OCI-LY3 (cell line): ENCODE data around the gene LGI2.

Source experiments
- H2AFZ ChIP-seq: fragments of 200-600, 300-600 bp; shearing (Covaris generic); 2 replicates; pipeline ENCODE4 v1.6.0; 2014; ENCODE audit warnings: antibody characterized with exemption, low read depth, low read length
- H3K27ac ChIP-seq: fragments of 200-600, 300-600 bp; sonication (generic); 2 replicates; pipeline ENCODE4 v1.5.1; 2014; ENCODE audit warnings: mild to moderate bottlenecking, low read length, moderate library complexity, mixed read lengths
- H3K27me3 ChIP-seq: fragments of 200-600, 300-600 bp; sonication (generic); 2 replicates; pipeline ENCODE4 v1.6.1; 2014; ENCODE audit warnings: low read depth, low read length, mixed read lengths
- H3K36me3 ChIP-seq: fragments of 200-600, 300-600 bp; sonication (generic); replicated peaks from 2 replicates; pipeline ENCODE3; 2014; ENCODE audit warnings: low read depth, low read length, mixed read lengths
- H3K4me1 ChIP-seq: fragments of 300-600, 200-600 bp; sonication (generic); 2 replicates; pipeline ENCODE4 v1.6.1; 2014; ENCODE audit warnings: low read length, mixed read lengths
- H3K4me2 ChIP-seq: fragments of 200-600, 300-600 bp; sonication (generic); 2 replicates; pipeline ENCODE4 v1.6.1; 2014; ENCODE audit warnings: low read length, mixed read lengths
- H3K4me3 ChIP-seq: fragments of 300-600, 200-600 bp; sonication (generic); 2 replicates; pipeline ENCODE4 v1.5.1; 2014; ENCODE audit warnings: antibody characterized with exemption, mild to moderate bottlenecking, low read length, moderate library complexity
- H3K79me2 ChIP-seq: fragments of 300-600, 200-600 bp; shearing (Covaris generic); 2 replicates; pipeline ENCODE4 v1.6.1; 2014; ENCODE audit warnings: mild to moderate bottlenecking, low read length, mixed read lengths
- H3K9ac ChIP-seq: fragments of 300-600, 200-600 bp; shearing (Covaris generic); 2 replicates; pipeline ENCODE4 v1.6.0; 2014; ENCODE audit warnings: mild to moderate bottlenecking, low read length, moderate library complexity
- H3K9me3 ChIP-seq: fragments of 200-600, 300-600 bp; shearing (Covaris generic); 2 replicates; pipeline ENCODE4 v1.6.1; 2014; ENCODE audit warnings: low read length, mixed read lengths; ENCODE audit not compliant: insufficient read depth
- H4K20me1 ChIP-seq: fragments of 200-600, 300-600 bp; sonication (generic); 2 replicates; pipeline ENCODE4 v1.6.1; 2016; ENCODE audit warnings: low read length, mixed read lengths; ENCODE audit not compliant: insufficient read depth
- CTCF ChIP-seq: fragments of 200-600, 300-600 bp; sonication (generic); IDR thresholded peaks from 2 replicates; pipeline ENCODE4 v1.5.1; 2014; ENCODE audit warnings: antibody characterized with exemption, low read length, low read depth
- EZH2phosphoT487 ChIP-seq: fragments of 200-600 bp; shearing (Covaris generic); IDR thresholded peaks from 2 replicates; pipeline ENCODE4 v1.6.1; 2018; ENCODE audit warnings: antibody characterized with exemption, mixed run types, low read depth

Gene LGI2

DNA sequence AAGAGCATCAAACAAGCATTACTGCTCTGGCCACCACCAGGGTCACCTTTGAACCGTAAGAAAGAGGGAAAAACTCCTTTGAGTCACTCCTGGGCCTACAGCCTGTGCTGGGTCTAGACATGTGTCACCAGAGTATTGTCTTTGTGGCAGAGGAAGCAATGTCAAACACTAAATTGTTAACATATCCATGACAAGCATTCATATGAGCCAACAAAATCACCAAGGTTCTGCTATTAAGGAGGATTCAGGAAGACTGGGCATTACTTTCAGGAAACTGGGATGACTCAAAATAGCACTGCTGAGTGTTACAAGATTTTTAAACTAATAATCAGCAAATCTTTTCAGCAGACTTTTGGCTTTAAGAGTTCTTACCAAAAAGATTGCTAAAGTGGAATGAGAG is 28.1 kb downstream of the LGI2 start:
- TF ChIP-seq CTCF (no peak), EZH2phosphoT487 (no peak)
- Histone ChIP-seq H3K9me3 (no peaks in the 10 kb centered on the region), H3K4me2 (no peak overlapping the region), H3K4me3 (no peak overlapping the region), H3K36me3 (no peaks in the 10 kb centered on the region), H2AFZ (no peak overlapping the region), H3K27me3 (peaks cover 11% of the 10 kb centered on the region), H4K20me1 (no peaks in the 10 kb centered on the region), H3K9ac (no peak overlapping the region), H3K4me1 (no peaks in the 10 kb centered on the region), H3K79me2 (no peaks in the 10 kb centered on the region), H3K27ac (no peak overlapping the region)

DNA sequence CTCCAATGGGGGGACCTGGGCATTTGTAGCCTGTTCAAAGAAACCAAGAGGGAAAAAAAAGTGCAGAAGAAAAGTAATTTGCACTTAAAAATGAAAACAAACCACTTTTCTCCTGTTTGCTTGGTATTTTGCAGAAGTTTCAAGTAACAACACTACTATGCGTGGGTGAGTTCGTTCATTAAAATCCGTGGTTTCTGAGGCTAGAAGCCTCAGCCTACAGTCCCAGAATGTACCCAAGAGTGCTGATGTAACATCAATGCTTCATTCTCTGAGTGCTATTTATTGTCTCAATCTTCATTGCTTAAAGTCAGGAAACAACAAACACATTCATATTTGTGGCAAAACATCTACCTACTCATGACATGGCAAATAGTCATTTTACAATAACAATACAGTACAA is 29.2 kb downstream of the LGI2 start:
- no peak overlapping the region for H3K27ac ChIP-seq
- H3K4me3 ChIP-seq: no peak overlapping the region
- H3K4me2 ChIP-seq: no peak overlapping the region
- no peaks in the 10 kb centered on the region for H3K36me3 ChIP-seq
- no peaks in the 10 kb centered on the region for H4K20me1 ChIP-seq
- H3K4me1 ChIP-seq: no peaks in the 10 kb centered on the region
- no peak overlapping the region for H2AFZ ChIP-seq
- peaks cover 11% of the 10 kb centered on the region for H3K27me3 ChIP-seq
- no peaks in the 10 kb centered on the region for H3K9me3 ChIP-seq
- TF ChIP-seq CTCF (no peak), EZH2phosphoT487 (no peak)
- H3K9ac ChIP-seq: no peak overlapping the region
- no peaks in the 10 kb centered on the region for H3K79me2 ChIP-seq

GRCh38 chr4:25000639-25001038 is 30.1 kb downstream of the LGI2 start:
- H2AFZ ChIP-seq: no peak overlapping the region
- H3K4me3 ChIP-seq: no peak overlapping the region
- no peaks in the 10 kb centered on the region for H3K9me3 ChIP-seq
- no peak overlapping the region for H3K4me2 ChIP-seq
- H3K9ac ChIP-seq: no peak overlapping the region
- no peaks in the 10 kb centered on the region for H4K20me1 ChIP-seq
- H3K27ac ChIP-seq: no peak overlapping the region
- no peaks in the 10 kb centered on the region for H3K79me2 ChIP-seq
- peaks cover 8% of the 10 kb centered on the region for H3K27me3 ChIP-seq
- H3K4me1 ChIP-seq: no peaks in the 10 kb centered on the region
- H3K36me3 ChIP-seq: no peaks in the 10 kb centered on the region
- TF ChIP-seq CTCF (no peak), EZH2phosphoT487 (no peak)

- no peak overlapping the region for H2AFZ ChIP-seq
- no peak for TF ChIP-seq EZH2phosphoT487
- no peak for TF ChIP-seq CTCF
Measured at GRCh38 chr4:24999392-25000089, 31.2 kb downstream of the LGI2 start.

More at GRCh38 chr4:24999392-25000089, 31.2 kb downstream of the LGI2 start:
- Histone ChIP-seq H3K9me3 (no peaks in the 10 kb centered on the region), H3K27me3 (peaks cover 8% of the 10 kb centered on the region), H3K4me2 (no peak overlapping the region), H3K9ac (no peak overlapping the region), H3K27ac (no peak overlapping the region), H3K36me3 (no peaks in the 10 kb centered on the region), H4K20me1 (no peaks in the 10 kb centered on the region), H3K4me3 (no peak overlapping the region), H3K4me1 (no peaks in the 10 kb centered on the region), H3K79me2 (no peaks in the 10 kb centered on the region)
